Measurements from ENCODE around the gene CSMD2. TPM values are rescaled to one million over a fixed set of nuclear protein-coding genes. Genes with fewer than 3 reads are reported as not detected.

The CSMD2 gene
- total RNA-seq, 1 experiment from 2014 or later = 0.22 TPM

DNA sequence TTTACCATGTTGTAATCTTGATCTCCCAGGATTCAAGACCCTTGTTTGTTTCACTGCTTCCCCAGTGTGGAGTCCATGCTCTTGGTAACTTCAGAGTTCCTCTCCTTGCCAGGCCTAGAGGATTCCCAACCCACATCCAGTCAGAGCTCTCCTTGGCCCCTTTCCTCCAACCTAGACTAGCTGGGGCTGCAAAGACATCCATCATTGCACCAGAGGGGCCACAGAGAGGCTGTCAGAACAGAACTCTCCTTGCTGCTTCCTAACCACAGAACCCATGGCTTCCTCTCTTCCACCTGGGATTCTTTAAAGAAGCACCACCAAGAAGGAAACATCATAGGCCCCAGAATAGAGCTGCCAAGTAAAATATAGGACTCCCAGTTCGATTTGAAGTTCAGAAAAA is 220.2 kb downstream of the CSMD2 start:
- TF ChIP-seq RAD21 (IDR thresholded peaks at IDR 0.05; ENCODE audit: low read depth) = no peak
- TF ChIP-seq CEBPB (IDR thresholded peaks at IDR 0.05; ENCODE audit: low read depth) = no peak
- no peak for TF ChIP-seq POLR2A (IDR thresholded peaks at IDR 0.05; ENCODE audit: borderline replicate concordance, extremely low read depth, insufficient read depth, insufficient read length)
- TF ChIP-seq ZNF274 (IDR thresholded peaks at IDR 0.05; ENCODE audit: low read depth, low read length) = no peak
- TF ChIP-seq, protein P1, sequence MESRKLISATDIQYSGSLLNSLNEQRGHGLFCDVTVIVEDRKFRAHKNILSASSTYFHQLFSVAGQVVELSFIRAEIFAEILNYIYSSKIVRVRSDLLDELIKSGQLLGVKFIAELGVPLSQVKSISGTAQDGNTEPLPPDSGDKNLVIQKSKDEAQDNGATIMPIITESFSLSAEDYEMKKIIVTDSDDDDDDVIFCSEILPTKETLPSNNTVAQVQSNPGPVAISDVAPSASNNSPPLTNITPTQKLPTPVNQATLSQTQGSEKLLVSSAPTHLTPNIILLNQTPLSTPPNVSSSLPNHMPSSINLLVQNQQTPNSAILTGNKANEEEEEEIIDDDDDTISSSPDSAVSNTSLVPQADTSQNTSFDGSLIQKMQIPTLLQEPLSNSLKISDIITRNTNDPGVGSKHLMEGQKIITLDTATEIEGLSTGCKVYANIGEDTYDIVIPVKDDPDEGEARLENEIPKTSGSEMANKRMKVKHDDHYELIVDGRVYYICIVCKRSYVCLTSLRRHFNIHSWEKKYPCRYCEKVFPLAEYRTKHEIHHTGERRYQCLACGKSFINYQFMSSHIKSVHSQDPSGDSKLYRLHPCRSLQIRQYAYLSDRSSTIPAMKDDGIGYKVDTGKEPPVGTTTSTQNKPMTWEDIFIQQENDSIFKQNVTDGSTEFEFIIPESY (IDR thresholded peaks at IDR 0.05; ENCODE audit: extremely low read depth, insufficient replicate concordance, low read length) = no peak
- no peak for TF ChIP-seq YY1 (IDR thresholded peaks at IDR 0.05; ENCODE audit: extremely low read depth, insufficient replicate concordance, low read depth, low read length)
- no peak for TF ChIP-seq SIN3A (IDR thresholded peaks at IDR 0.05; ENCODE audit: low read depth)
- TF ChIP-seq, protein P2, sequence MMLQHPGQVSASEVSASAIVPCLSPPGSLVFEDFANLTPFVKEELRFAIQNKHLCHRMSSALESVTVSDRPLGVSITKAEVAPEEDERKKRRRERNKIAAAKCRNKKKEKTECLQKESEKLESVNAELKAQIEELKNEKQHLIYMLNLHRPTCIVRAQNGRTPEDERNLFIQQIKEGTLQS (IDR thresholded peaks at IDR 0.05) = no peak
- no peak for TF ChIP-seq EZH2phosphoT487 (IDR thresholded peaks at IDR 0.05; ENCODE audit: borderline replicate concordance)
- TF ChIP-seq CBX3 (IDR thresholded peaks at IDR 0.05; ENCODE audit: low read depth) = no peak
- no peak for TF ChIP-seq SP1 (IDR thresholded peaks at IDR 0.05; ENCODE audit: low read depth)
- no peak for TF ChIP-seq ZFX (IDR thresholded peaks at IDR 0.05)
- TF ChIP-seq, protein P3, sequence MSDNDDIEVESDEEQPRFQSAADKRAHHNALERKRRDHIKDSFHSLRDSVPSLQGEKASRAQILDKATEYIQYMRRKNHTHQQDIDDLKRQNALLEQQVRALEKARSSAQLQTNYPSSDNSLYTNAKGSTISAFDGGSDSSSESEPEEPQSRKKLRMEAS (IDR thresholded peaks at IDR 0.05) = no peak
- no peak for TF ChIP-seq ELF1 (IDR thresholded peaks at IDR 0.05; ENCODE audit: borderline replicate concordance, low read depth)
- no peak for TF ChIP-seq FOSL1 (IDR thresholded peaks at IDR 0.05; ENCODE audit: low read depth)
- no peaks in the 10 kb centered on the region for H3K4me1 ChIP-seq (ENCODE audit: control insufficient read depth in 1 of 2, insufficient read depth in 2 of 2, low read length in 2 of 2)
- no peaks in the 10 kb centered on the region for H3K9me3 ChIP-seq (ENCODE audit: control insufficient read depth in 1 of 2, insufficient read depth in 1 of 2, low read depth in 1 of 2, low read length in 2 of 2)
- intact Hi-C loops (cut with micrococcal nuclease) = no loop called here
- no peak overlapping the region for H2AFZ ChIP-seq (ENCODE audit: low read depth, low read length, poor library complexity, severe bottlenecking)
- no peaks in the 10 kb centered on the region; the same call in 1 of the 2 replicates for H4K20me1 ChIP-seq (ENCODE audit: insufficient read depth)
- CTCF ChIA-PET = no interaction called here
- DNase-seq (ENCODE audit: low read depth, low spot score) (no peak), ATAC-seq (no peak)
- no peaks in the 10 kb centered on the region for H3K9me2 ChIP-seq (ENCODE audit: insufficient read depth)
- no peak overlapping the region for H3K4me2 ChIP-seq (ENCODE audit: low read length)
- H3K27me3 ChIP-seq (ENCODE audit: insufficient read depth, low read length) = peaks cover 26% of the 10 kb centered on the region
- no peak overlapping the region for H3K9ac ChIP-seq (ENCODE audit: low read length)
- no peaks in the 10 kb centered on the region for H3K79me2 ChIP-seq (ENCODE audit: insufficient read depth, low read length)
- H3K36me3 ChIP-seq (ENCODE audit: control insufficient read depth in 1 of 2, insufficient read depth in 2 of 2, low read length in 2 of 2) = no peaks in the 10 kb centered on the region
- no peak overlapping the region for H3K27ac ChIP-seq (ENCODE audit: low read depth, low read length)
- POLR2A ChIA-PET = no interaction called here
- H3K4me3 ChIP-seq (replicated peaks in 1 of 2; ENCODE audit: low read depth in 1 of 2, low read length in 2 of 2) = no peak overlapping the region
- RAD21 ChIA-PET (ENCODE audit: low non-redundant PET in 1 of 2, low total read pairs in 2 of 2, uncharacterized antibody in 2 of 2, unreplicated experiment in 2 of 2) = no interaction called here
- BruUV-seq (replicated peaks) = no TSS peak
